Suppressor macrophage (primary cell): ENCODE measurements around the gene UPF1.

Experiments used
- DNase-seq, 4 experiments: peaks; one replicate each; pipeline ENCODE4 v3.0.0-alpha.2; 2020 to 2022
- total RNA-seq, 17 experiments: gene quantifications; one replicate each; lab custom pipeline; 2026; ENCODE audit warnings: mixed read lengths in 6 of 17, inconsistent platforms in 3 of 17; lab: John Stamatoyannopoulos, UW

UPF1 gene
- total RNA-seq: 46.2 to 129 (median 83.0) reads per million in 17 experiments

- DNase-seq: peak; percentile 96 to 99 (median 98)
These were observed at the start of gene UPF1 for GRCh38 chr19:18831524-18832305. Gene UPF1, plus strand, starts transcription at chr19:18831959. Its CDS starts 251 bp downstream, at chr19:18832210.

- no peak for DNase-seq
These were observed 49.1 kb upstream of the UPF1 start for GRCh38 chr19:18782559-18783225.

- DNase-seq: no peak
These were observed 47.6 kb upstream of the UPF1 start for GRCh38 chr19:18783958-18784785.

- no peak for DNase-seq
These were observed 47.0 kb upstream of the UPF1 start for GRCh38 chr19:18784786-18785120.

- DNase-seq: peak; percentile 57 to 76 (median 66)
These were observed 46.3 kb upstream of the UPF1 start for GRCh38 chr19:18785179-18786124.

GRCh38 chr19:18788529-18789421 lies 43.0 kb upstream of the UPF1 start:
- peak in 3 of 4 experiments; percentile 11 to 46 (median 35) for DNase-seq

GRCh38 chr19:18789422-18789869 lies 42.3 kb upstream of the UPF1 start:
- DNase-seq: no peak

- DNase-seq: peak; percentile 19 to 58 (median 31)
These were observed 41.7 kb upstream of the UPF1 start for GRCh38 chr19:18789883-18790565.

GRCh38 chr19:18790566-18791314 lies 41.0 kb upstream of the UPF1 start, which contains the start of gene COMP:
Gene COMP, minus strand, starts transcription at chr19:18791305. Its CDS starts 36 bp downstream, at chr19:18791269.
- DNase-seq: no peak

GRCh38 chr19:18791315-18791678 lies 40.5 kb upstream of the UPF1 start:
- no peak for DNase-seq

GRCh38 chr19:18792661-18793060 lies 39.1 kb upstream of the UPF1 start:
- DNase-seq: no peak

GRCh38 chr19:18793144-18794028 lies 38.4 kb upstream of the UPF1 start:
- no peak for DNase-seq

GRCh38 chr19:18794029-18794313 lies 37.8 kb upstream of the UPF1 start:
- no peak for DNase-seq

- DNase-seq: no peak
These were observed 37.1 kb upstream of the UPF1 start for GRCh38 chr19:18794692-18795091.

GRCh38 chr19:18795540-18795939 lies 36.2 kb upstream of the UPF1 start:
- peak; percentile 19 to 49 (median 26) for DNase-seq

- DNase-seq: no peak
These were observed 35.5 kb upstream of the UPF1 start for GRCh38 chr19:18796239-18796638.

GRCh38 chr19:18798384-18799352 lies 33.1 kb upstream of the UPF1 start:
- no peak for DNase-seq
